CD14-positive monocyte (primary cell): ENCODE measurements around the gene CHN1. TPM values are rescaled to one million over a fixed set of nuclear protein-coding genes. Genes with fewer than 3 reads are reported as not detected.

Experiments
- DNase-seq, 3 donors: peaks; one replicate each; pipeline ENCODE4 v3.0.0-alpha.2; 2011 to 2022
- H2AFZ ChIP-seq: 2 replicates; pipeline ENCODE4 v1.6.0; 2012; ENCODE audit warnings: mild to moderate bottlenecking, low read depth, low read length, inconsistent platforms; ENCODE audit not compliant: insufficient read depth, poor library complexity, severe bottlenecking
- H3K27ac ChIP-seq, 2 donors: 1 replicate in 1 of 2; 2 replicates in 1 of 2; pipeline ENCODE4 v1.5.1; 2012 to 2013; ENCODE audit warnings: low read length in 2 of 2, control low read depth in 1 of 2, inconsistent platforms in 1 of 2, low read depth in 1 of 2, mild to moderate bottlenecking in 1 of 2
- H3K27me3 ChIP-seq, 2 donors: one replicate each; pipeline versions ENCODE4 v1.6.0 to v1.6.1; 2011 to 2013; ENCODE audit warnings: low read length in 2 of 2; ENCODE audit not compliant: control insufficient read depth in 2 of 2, insufficient read depth in 2 of 2
- H3K36me3 ChIP-seq, 2 donors: replicated peaks in 1 of 2; 1 replicate in 1 of 2; 2 replicates in 1 of 2; pipeline versions ENCODE4 v1.5.1 to v1.6.1; 2012 to 2013; ENCODE audit warnings: low read length in 2 of 2, control low read depth in 1 of 2, inconsistent platforms in 1 of 2, mild to moderate bottlenecking in 1 of 2; ENCODE audit not compliant: insufficient read depth in 2 of 2, control insufficient read depth in 1 of 2
- H3K4me1 ChIP-seq, 2 donors: 1 replicate in 1 of 2; 2 replicates in 1 of 2; pipeline versions ENCODE4 v1.5.1 to v1.6.1; 2012 to 2013; ENCODE audit warnings: low read length in 2 of 2, control low read depth in 1 of 2, inconsistent platforms in 1 of 2, mild to moderate bottlenecking in 1 of 2, moderate library complexity in 1 of 2; ENCODE audit not compliant: insufficient read depth in 2 of 2, control insufficient read depth in 1 of 2
- H3K4me2 ChIP-seq: replicated peaks from 2 replicates; pipeline ENCODE3; 2012; ENCODE audit warnings: low read length, moderate library complexity, mild to moderate bottlenecking; ENCODE audit not compliant: poor library complexity, severe bottlenecking; ENCODE audit errors: extremely low read depth
- H3K4me3 ChIP-seq, 3 experiments: fragments of 200-600 bp in 1 of 3; sonication (generic) in 1 of 3; replicated peaks in 1 of 3; 1 replicate in 2 of 3; 2 replicates in 1 of 3; pipeline ENCODE4 v1.5.1; 2011 to 2013; ENCODE audit warnings: low read length in 3 of 3, mild to moderate bottlenecking in 3 of 3, control low read depth in 2 of 3, low read depth in 2 of 3, inconsistent platforms in 1 of 3, moderate library complexity in 1 of 3
- H3K79me2 ChIP-seq: 2 replicates; pipeline ENCODE4 v1.6.0; 2012; ENCODE audit warnings: mild to moderate bottlenecking, control low read depth, inconsistent platforms, low read length, moderate library complexity; ENCODE audit not compliant: insufficient read depth
- H3K9ac ChIP-seq: 2 replicates; pipeline ENCODE4 v1.6.0; 2017; ENCODE audit warnings: low read length, mild to moderate bottlenecking; ENCODE audit not compliant: insufficient read depth, poor library complexity, severe bottlenecking
- H3K9me3 ChIP-seq, 2 donors: replicated peaks in 1 of 2; 1 replicate in 1 of 2; 2 replicates in 1 of 2; pipeline versions ENCODE4 v1.5.1 to v1.6.1; 2012 to 2013; ENCODE audit warnings: low read length in 2 of 2, control low read depth in 1 of 2; ENCODE audit not compliant: control insufficient read depth in 1 of 2, insufficient read depth in 1 of 2
- H4K20me1 ChIP-seq: 2 replicates; pipeline ENCODE4 v1.6.0; 2012; ENCODE audit warnings: mild to moderate bottlenecking, low read length, control low read depth, moderate library complexity; ENCODE audit not compliant: insufficient read depth
- H3K27ac Mint-ChIP-seq, 7 donors: one replicate each; pipeline ENCODE4 v1.8.0; 2020; ENCODE audit warnings: mild to moderate bottlenecking in 7 of 7, mixed read lengths in 7 of 7, moderate library complexity in 6 of 7, inconsistent platforms in 2 of 7
- H3K27me3 Mint-ChIP-seq, 3 donors: one replicate each; pipeline ENCODE4 v1.8.0; 2021 to 2022; ENCODE audit warnings: low read depth in 3 of 3, mild to moderate bottlenecking in 3 of 3, mixed read lengths in 3 of 3, moderate library complexity in 3 of 3, inconsistent platforms in 1 of 3
- H3K36me3 Mint-ChIP-seq, 2 donors: one replicate each; pipeline ENCODE4 v1.8.0; 2020; ENCODE audit warnings: mixed read lengths in 2 of 2, inconsistent platforms in 1 of 2, mild to moderate bottlenecking in 1 of 2
- H3K4me1 Mint-ChIP-seq: one replicate; pipeline ENCODE4 v1.8.0; 2020; ENCODE audit warnings: mild to moderate bottlenecking, mixed read lengths
- H3K4me3 Mint-ChIP-seq, 2 donors: one replicate each; pipeline ENCODE4 v1.8.0; 2020; ENCODE audit warnings: mild to moderate bottlenecking in 2 of 2, mixed read lengths in 2 of 2, moderate library complexity in 1 of 2
- H3K9me3 Mint-ChIP-seq, 7 donors: one replicate each; pipeline ENCODE4 v1.8.0; 2020 to 2022; ENCODE audit warnings: mixed read lengths in 7 of 7, mild to moderate bottlenecking in 6 of 7, moderate library complexity in 6 of 7, inconsistent platforms in 2 of 7
- WGBS: methylation state at CpG from one replicate; pipeline ENCODE4 v1.1.5; 2013; ENCODE audit warnings: missing lambda C conversion rate; ENCODE audit not compliant: insufficient coverage; 5-methylcytosine and 5-hydroxymethylcytosine counted together
- intact Hi-C, 2 donors: fragments of 100-400 bp; cut with micrococcal nuclease; formaldehyde crosslinking; loops; one replicate each; pipeline versions ENCODE4 v1.15.0 to v1.15.1; 2023
- polyA plus RNA-seq, 3 donors: library from polyadenylated mRNA; depleted of rRNA in 1 of 3; unstranded in 2 of 3; stranded (reverse) in 1 of 3; fragments of 300-500 nt in 2 of 3; fragments of >200 nt in 1 of 3; fragmentation: Illumina TruSeq in 2 of 3; gene quantifications; 1 replicate in 2 of 3; 2 replicates in 1 of 3; pipeline ENCODE4 v1.2.3, GENCODE V29; 2012 to 2021
- TF ChIP-seq, protein P1 (sequence below): fragments of 200-600 bp; IDR thresholded peaks from one replicate; pipeline ENCODE4 v1.8.0; 2022; ENCODE audit warnings: antibody characterized with exemption, mild to moderate bottlenecking

Gene CHN1
- polyA plus RNA-seq, 3 donors = 0.36 TPM; not detected in 2

DNA sequence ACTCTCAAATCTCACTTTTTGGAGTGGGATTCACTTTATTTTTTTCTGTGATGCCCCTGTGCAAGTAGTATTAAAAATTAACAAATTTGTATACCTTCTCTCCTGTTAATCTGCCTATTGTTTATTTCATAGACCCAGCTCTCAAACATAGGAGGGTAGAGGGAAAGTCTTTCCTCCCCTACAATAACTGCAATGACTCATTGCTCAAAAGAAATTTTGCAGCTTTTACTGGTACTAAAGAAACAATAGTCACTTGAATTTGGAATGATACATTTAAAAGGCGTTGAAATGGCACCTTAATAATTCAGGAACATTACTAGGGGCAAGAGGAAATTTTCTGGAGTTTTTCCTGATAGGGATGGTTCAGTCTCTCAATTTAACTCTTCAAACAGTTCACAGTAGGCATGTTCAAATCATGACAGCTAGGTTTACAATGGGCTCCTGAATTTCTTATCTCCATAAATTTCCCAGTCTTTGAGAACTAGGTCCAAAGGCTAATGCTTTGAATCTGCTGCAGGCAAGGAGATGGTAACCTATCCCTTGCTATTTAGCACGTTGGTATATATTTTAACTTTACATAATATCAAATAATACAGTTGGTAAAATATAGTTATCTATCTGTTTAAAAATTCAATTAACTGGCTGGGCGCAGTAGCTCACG lies 88.8 kb downstream of the CHN1 start:
- no peak overlapping the region for H3K9ac ChIP-seq
- H3K4me3 ChIP-seq = no peak overlapping the region
- no peak overlapping the region for H2AFZ ChIP-seq
- Mint-ChIP-seq H3K27me3 (peaks cover 1 to 2% (median 2%) of the 10 kb centered on the region in 3 donors), H3K4me3 (no peak overlapping the region), H3K4me1 (peaks cover 5% of the 10 kb centered on the region), H3K27ac (no peak overlapping the region), H3K9me3 (peaks cover 0 to 10% (median 3%) of the 10 kb centered on the region in 7 donors), H3K36me3 (no peaks in the 10 kb centered on the region)
- no peaks in the 10 kb centered on the region for H3K4me1 ChIP-seq
- no peak for DNase-seq
- no peaks in the 10 kb centered on the region for H3K36me3 ChIP-seq
- H3K79me2 ChIP-seq = no peaks in the 10 kb centered on the region
- no peaks in the 10 kb centered on the region for H4K20me1 ChIP-seq
- H3K27ac ChIP-seq = no peak overlapping the region
- TF ChIP-seq, protein P1, sequence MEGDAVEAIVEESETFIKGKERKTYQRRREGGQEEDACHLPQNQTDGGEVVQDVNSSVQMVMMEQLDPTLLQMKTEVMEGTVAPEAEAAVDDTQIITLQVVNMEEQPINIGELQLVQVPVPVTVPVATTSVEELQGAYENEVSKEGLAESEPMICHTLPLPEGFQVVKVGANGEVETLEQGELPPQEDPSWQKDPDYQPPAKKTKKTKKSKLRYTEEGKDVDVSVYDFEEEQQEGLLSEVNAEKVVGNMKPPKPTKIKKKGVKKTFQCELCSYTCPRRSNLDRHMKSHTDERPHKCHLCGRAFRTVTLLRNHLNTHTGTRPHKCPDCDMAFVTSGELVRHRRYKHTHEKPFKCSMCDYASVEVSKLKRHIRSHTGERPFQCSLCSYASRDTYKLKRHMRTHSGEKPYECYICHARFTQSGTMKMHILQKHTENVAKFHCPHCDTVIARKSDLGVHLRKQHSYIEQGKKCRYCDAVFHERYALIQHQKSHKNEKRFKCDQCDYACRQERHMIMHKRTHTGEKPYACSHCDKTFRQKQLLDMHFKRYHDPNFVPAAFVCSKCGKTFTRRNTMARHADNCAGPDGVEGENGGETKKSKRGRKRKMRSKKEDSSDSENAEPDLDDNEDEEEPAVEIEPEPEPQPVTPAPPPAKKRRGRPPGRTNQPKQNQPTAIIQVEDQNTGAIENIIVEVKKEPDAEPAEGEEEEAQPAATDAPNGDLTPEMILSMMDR = no peak
- no peaks in the 10 kb centered on the region for H3K27me3 ChIP-seq
- H3K9me3 ChIP-seq = peaks cover 1 to 4% of the 10 kb centered on the region in 2 donors
- intact Hi-C loops = no loop called here
- no CpG with 5 or more reads among the region's 4 CpGs for WGBS
- no peak overlapping the region for H3K4me2 ChIP-seq

DNA sequence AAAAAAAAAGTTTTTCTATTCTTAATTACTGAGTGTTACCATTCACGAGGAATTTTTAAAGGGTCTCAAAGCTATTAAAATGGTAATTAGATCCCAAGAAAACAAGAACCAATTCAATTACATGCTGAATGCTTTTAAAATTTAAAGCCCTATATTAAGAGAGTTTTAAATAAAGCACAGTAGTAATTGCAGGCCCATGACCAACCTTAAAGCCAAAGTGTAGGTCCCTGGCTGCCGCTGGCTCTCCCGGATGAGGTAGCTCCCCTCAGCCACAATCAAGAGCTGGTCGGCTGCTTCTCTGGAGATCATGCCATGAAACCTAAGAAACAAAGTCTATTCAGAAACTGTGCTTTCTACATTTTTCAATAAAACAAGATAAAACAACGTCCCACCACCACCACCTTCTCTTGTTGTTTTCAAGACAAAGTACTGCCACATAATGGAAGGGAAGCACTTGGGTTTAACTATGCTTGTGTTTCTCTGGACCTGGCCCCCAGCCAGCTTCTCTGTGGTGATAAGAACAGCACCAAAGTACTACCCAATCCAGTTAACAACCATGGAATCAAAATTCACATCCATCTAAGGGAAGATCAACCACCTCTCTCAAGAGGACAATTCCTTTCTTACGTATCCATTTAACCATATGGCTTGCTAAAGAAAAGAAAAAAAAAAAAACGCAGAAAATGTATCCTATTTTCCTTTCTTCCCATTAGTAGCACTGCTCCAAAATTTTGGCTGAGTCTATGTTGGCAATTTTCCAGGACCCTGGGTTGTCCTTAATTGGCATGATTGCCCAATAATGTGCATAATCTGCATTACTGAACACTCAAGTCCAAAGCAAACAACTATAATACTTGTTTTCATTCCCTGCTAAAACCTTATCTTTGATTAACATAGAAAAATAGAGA lies 90.1 kb downstream of the CHN1 start:
- Mint-ChIP-seq H3K4me1 (peaks cover 1% of the 10 kb centered on the region), H3K27ac (no peak overlapping the region), H3K27me3 (peaks cover 1 to 2% (median 2%) of the 10 kb centered on the region in 3 donors), H3K36me3 (no peaks in the 10 kb centered on the region), H3K4me3 (no peak overlapping the region), H3K9me3 (peaks cover 0 to 4% (median 0%) of the 10 kb centered on the region in 7 donors)
- Histone ChIP-seq H3K9ac (no peak overlapping the region), H3K4me3 (no peak overlapping the region), H4K20me1 (no peaks in the 10 kb centered on the region), H3K27ac (no peak overlapping the region), H3K79me2 (no peaks in the 10 kb centered on the region), H3K4me1 (no peaks in the 10 kb centered on the region), H3K27me3 (no peaks in the 10 kb centered on the region), H3K36me3 (no peaks in the 10 kb centered on the region), H2AFZ (no peak overlapping the region), H3K9me3 (no peaks in the 10 kb centered on the region), H3K4me2 (no peak overlapping the region)
- intact Hi-C loops = no loop called here
- 100% methylated on average over 3 of the region's 7 CpGs for WGBS
- TF ChIP-seq, protein P1 = no peak
- no peak for DNase-seq
